Thyroid gland (tissue), 4 donors: ENCODE measurements around the gene MINDY4.

Source experiments
- POLR2A ChIP-seq, 2 donors: fragments of 450-650 bp; IDR thresholded peaks; one replicate each; pipeline ENCODE4 v1.6.1; 2017; ENCODE audit warnings: antibody characterized with exemption in 2 of 2, mild to moderate bottlenecking in 2 of 2, moderate library complexity in 1 of 2
- TF ChIP-seq, protein P1 (sequence below), 6 experiments: fragments of 200-600 bp in 3 of 6; fragments of 450-650 bp in 3 of 6; sonication (generic) in 3 of 6; IDR thresholded peaks; one replicate each; pipeline ENCODE4 v1.5.1; 2016 to 2019; ENCODE audit warnings: antibody characterized with exemption in 6 of 6, mild to moderate bottlenecking in 2 of 6, inconsistent platforms in 1 of 6, moderate library complexity in 1 of 6

DNA sequence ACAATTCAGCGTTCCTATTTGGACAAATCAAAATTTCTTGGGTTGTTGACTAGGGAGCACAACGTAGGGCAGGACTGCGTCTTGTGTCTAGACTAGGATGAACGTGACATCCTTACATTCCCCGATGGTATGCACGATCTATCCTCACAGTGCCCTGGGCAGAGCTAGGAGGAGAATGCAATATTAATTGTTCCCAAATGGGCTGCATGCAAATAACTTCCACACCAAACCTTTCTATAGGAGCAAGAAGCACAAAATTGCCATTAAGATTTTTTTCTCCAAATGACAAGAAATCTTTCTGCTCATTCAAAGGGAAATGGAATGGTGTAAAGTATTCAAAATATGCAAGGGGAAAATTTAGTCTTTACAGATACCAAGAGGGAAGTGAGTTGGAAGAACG is 119.0 kb downstream of the MINDY4 start:
- TF ChIP-seq, protein P1, sequence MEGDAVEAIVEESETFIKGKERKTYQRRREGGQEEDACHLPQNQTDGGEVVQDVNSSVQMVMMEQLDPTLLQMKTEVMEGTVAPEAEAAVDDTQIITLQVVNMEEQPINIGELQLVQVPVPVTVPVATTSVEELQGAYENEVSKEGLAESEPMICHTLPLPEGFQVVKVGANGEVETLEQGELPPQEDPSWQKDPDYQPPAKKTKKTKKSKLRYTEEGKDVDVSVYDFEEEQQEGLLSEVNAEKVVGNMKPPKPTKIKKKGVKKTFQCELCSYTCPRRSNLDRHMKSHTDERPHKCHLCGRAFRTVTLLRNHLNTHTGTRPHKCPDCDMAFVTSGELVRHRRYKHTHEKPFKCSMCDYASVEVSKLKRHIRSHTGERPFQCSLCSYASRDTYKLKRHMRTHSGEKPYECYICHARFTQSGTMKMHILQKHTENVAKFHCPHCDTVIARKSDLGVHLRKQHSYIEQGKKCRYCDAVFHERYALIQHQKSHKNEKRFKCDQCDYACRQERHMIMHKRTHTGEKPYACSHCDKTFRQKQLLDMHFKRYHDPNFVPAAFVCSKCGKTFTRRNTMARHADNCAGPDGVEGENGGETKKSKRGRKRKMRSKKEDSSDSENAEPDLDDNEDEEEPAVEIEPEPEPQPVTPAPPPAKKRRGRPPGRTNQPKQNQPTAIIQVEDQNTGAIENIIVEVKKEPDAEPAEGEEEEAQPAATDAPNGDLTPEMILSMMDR (IDR thresholded peaks at IDR 0.05): no peak
- no peak for TF ChIP-seq POLR2A (IDR thresholded peaks at IDR 0.05)
